Measurements from ENCODE around the gene VAPA. TPM values are rescaled to one million over a fixed set of nuclear protein-coding genes. Genes with fewer than 3 reads are reported as not detected.
A peak's percentile ranks its signal among the peaks of the same experiment; 100 is the strongest.

Gene VAPA
- total and polyA plus RNA-seq, 9 of the 15 experiments (the other 6 are each of a cell fraction or from before 2014, with no cell fraction given) = 219 to 902 (median 526) TPM

GRCh38 chr18:9878783-9879242 lies 35.0 kb upstream of the VAPA start (continued):
- TF ChIP-seq ETS1 (conservative IDR thresholded peaks at IDR 0.05; ENCODE audit: control insufficient read depth, low read depth, low read length) (no peak), POLR2G (IDR thresholded peaks at IDR 0.05; ENCODE audit: low read depth, low read length) (no peak), ZNF551 (CRISPR knock-in tag; IDR thresholded peaks at IDR 0.05) (no peak), ZNF707 (CRISPR knock-in tag; conservative IDR thresholded peaks at IDR 0.05) (peak; percentile 69), DACH1 (IDR thresholded peaks at IDR 0.05; ENCODE audit: partially characterized antibody) (no peak), RB1 (IDR thresholded peaks at IDR 0.05; ENCODE audit: low read depth) (no peak), E4F1 (CRISPR knock-in tag; IDR thresholded peaks at IDR 0.05; ENCODE audit: borderline replicate concordance) (no peak), ZNF232 (CRISPR knock-in tag; IDR thresholded peaks at IDR 0.05) (no peak), FOXK1 (CRISPR knock-in tag; IDR thresholded peaks at IDR 0.05; ENCODE audit: borderline replicate concordance) (no peak), LEF1 (IDR thresholded peaks at IDR 0.05) (no peak), MAFF (IDR thresholded peaks at IDR 0.05; ENCODE audit: low read length) (no peak), USF2 (CRISPR knock-in tag; IDR thresholded peaks at IDR 0.05) (no peak), ELF2 (CRISPR knock-in tag; IDR thresholded peaks at IDR 0.05) (no peak), ZBED1 (IDR thresholded peaks at IDR 0.05) (no peak)
- TF ChIP-seq, protein P1, sequence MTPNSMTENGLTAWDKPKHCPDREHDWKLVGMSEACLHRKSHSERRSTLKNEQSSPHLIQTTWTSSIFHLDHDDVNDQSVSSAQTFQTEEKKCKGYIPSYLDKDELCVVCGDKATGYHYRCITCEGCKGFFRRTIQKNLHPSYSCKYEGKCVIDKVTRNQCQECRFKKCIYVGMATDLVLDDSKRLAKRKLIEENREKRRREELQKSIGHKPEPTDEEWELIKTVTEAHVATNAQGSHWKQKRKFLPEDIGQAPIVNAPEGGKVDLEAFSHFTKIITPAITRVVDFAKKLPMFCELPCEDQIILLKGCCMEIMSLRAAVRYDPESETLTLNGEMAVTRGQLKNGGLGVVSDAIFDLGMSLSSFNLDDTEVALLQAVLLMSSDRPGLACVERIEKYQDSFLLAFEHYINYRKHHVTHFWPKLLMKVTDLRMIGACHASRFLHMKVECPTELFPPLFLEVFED (CRISPR knock-in tag; conservative IDR thresholded peaks at IDR 0.05) = no peak
- TF ChIP-seq, protein P2, sequence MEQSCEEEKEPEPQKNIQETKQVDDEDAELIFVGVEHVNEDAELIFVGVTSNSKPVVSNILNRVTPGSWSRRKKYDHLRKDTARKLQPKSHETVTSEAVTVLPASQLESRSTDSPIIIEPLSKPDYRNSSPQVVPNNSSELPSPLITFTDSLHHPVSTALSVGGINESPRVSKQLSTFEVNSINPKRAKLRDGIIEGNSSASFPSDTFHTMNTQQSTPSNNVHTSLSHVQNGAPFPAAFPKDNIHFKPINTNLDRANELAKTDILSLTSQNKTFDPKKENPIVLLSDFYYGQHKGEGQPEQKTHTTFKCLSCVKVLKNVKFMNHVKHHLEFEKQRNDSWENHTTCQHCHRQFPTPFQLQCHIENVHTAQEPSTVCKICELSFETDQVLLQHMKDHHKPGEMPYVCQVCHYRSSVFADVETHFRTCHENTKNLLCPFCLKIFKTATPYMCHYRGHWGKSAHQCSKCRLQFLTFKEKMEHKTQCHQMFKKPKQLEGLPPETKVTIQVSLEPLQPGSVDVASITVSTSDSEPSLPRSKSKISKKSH (CRISPR knock-in tag; IDR thresholded peaks at IDR 0.05) = no peak
- TF ChIP-seq, protein P3, sequence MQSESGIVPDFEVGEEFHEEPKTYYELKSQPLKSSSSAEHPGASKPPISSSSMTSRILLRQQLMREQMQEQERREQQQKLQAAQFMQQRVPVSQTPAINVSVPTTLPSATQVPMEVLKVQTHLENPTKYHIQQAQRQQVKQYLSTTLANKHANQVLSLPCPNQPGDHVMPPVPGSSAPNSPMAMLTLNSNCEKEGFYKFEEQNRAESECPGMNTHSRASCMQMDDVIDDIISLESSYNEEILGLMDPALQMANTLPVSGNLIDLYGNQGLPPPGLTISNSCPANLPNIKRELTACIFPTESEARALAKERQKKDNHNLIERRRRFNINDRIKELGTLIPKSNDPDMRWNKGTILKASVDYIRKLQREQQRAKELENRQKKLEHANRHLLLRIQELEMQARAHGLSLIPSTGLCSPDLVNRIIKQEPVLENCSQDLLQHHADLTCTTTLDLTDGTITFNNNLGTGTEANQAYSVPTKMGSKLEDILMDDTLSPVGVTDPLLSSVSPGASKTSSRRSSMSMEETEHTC (IDR thresholded peaks at IDR 0.05) = no peak
- TF ChIP-seq, protein P4, sequence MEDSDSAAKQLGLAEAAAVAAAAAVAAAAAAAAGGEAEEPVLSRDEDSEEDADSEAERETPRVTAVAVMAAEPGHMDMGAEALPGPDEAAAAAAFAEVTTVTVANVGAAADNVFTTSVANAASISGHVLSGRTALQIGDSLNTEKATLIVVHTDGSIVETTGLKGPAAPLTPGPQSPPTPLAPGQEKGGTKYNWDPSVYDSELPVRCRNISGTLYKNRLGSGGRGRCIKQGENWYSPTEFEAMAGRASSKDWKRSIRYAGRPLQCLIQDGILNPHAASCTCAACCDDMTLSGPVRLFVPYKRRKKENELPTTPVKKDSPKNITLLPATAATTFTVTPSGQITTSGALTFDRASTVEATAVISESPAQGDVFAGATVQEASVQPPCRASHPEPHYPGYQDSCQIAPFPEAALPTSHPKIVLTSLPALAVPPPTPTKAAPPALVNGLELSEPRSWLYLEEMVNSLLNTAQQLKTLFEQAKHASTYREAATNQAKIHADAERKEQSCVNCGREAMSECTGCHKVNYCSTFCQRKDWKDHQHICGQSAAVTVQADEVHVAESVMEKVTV (CRISPR knock-in tag; IDR thresholded peaks at IDR 0.05) = 0 out of 2 replicates have a peak, but pooled peaks have one; percentile 13
